GM18858 (cell line): ENCODE measurements around the gene PCSK6.

Experiments
- ATAC-seq: cut with Tn5 transposase; IDR thresholded peaks from one replicate; pipeline ENCODE4 v1.9.1; 2021; ENCODE audit not compliant: unreplicated experiment

The PCSK6 gene

GRCh38 chr15:101483462-101483861 is 6.0 kb downstream of the PCSK6 start:
- no peak for ATAC-seq

GRCh38 chr15:101482526-101483371 is 6.8 kb downstream of the PCSK6 start:
- ATAC-seq, result no peak

GRCh38 chr15:101481917-101482525 is 7.5 kb downstream of the PCSK6 start:
- ATAC-seq, result no peak

- no peak for ATAC-seq
Observed at GRCh38 chr15:101481381-101481705, 8.2 kb downstream of the PCSK6 start.

GRCh38 chr15:101480613-101481380 is 8.7 kb downstream of the PCSK6 start:
- no peak for ATAC-seq

GRCh38 chr15:101479851-101480612 is 9.5 kb downstream of the PCSK6 start:
- ATAC-seq, result no peak

GRCh38 chr15:101479342-101479845 is 10.1 kb downstream of the PCSK6 start:
- ATAC-seq, result no peak

DNA sequence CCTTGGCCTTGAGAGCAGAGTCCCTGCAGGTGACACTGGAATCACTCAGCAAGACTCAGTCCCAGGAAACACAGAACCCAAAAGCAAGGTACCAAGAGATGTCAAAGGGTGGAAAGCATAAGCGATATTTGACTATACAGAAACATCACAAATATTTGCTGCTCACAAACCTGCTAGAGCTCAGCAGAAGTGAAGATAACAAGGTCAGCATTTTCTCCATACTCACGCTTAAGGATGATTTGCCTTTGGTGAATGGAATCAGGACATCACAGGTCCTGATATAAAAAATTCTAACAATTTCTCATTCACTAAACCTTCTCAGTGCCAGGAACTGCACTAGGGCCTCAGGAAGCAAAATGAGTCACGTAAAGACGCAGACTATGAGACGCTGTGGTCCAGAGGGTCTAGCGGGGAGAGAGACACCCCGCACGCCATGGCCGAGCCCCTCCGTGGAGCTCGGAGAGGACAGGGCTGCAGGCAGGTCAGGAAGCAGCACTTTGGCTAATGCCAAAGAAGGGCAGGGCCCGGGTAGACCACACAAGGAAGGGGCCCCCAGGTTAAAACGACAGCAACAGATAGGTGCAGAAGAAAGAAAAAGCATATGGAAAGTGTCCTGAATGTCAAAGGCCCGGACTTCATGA is 10.7 kb downstream of the PCSK6 start:
- no peak for ATAC-seq

DNA sequence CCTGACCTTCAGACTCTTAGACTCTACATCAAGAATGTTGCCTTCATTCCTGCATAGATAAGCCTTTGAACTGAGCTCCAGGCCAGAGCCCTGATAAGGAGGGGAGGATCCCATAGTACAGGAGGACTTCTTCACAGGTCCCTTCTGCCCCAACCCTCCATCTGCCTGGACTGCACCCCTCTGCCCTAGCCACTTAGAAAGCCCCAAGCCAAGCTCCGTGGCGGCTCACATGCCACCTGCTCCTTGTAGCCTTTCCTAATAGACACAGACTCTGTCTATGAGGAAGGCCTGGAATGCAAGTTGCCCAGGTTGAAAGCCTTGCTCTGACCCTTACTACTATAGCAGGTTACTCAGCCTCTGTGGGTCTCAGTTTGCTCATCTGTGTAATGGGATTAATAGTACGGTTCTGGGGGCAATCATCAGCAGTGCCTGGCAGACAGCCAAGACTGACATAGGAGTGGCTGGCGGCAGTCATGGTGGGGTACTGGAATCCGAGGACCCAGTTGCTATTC is 11.6 kb downstream of the PCSK6 start:
- ATAC-seq, result no peak

DNA sequence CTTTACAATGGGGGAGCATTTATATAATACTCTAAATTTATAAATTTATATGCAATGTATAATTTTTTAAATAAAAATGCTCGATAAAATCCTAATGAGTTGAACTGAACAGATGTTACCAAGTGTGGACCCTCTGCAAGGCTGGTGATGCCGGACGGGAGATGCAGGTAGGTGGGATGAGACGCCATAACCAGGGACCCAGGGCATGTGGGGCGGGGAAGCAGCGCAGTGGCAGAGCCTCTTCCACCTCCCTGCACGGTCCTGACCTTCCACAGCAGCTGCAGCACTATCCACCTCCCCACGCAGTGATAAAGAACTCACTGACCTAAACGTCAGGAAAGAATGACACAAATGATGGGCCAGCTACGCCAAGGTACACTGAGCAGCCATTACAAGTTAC is 12.8 kb downstream of the PCSK6 start:
- no peak for ATAC-seq

DNA sequence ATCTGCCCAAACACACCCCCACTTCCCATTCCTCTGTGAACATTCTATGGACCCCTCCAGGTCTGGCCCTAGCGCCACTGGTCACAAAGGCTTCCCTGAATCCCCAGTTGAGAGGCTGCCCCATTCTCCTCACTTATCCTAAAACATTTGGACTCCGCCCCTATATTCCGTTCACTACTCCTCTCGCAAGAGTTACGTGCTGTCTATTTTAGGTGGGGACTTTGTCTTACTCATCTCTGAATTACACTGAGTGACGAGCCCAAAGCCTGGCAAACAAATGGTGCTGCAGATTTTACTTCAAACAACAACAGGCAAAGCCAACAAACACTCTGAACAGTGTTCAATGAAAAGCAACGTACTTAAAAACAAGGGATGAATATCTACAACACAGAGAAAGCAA is 14.5 kb downstream of the PCSK6 start:
- no peak for ATAC-seq

- no peak for ATAC-seq
Observed at GRCh38 chr15:101474233-101474632, 15.3 kb downstream of the PCSK6 start.

- ATAC-seq, result no peak
Observed at GRCh38 chr15:101472033-101472432, 17.5 kb downstream of the PCSK6 start.

GRCh38 chr15:101470548-101471239 is 18.8 kb downstream of the PCSK6 start:
- no peak for ATAC-seq

GRCh38 chr15:101469520-101470288 is 19.8 kb downstream of the PCSK6 start:
- no peak for ATAC-seq

DNA sequence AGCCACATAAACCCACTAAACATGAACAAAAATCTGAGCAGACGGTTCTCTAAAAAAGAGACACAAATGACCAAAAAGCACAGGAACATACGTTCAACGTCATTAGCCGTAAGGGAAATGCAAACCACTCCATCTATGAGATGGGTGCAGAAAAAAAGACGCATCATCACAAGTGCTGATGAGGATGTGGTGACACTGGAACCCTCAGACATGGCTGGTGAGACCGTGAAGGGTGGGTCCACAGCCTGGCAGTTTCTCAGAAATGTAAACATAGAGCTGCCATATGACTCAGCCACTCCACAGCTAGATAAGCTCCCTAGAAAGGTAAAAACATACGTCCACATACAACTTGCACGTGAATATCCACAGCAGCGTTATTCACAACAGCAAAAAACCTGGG is 23.3 kb downstream of the PCSK6 start:
- no peak for ATAC-seq

GRCh38 chr15:101464999-101465669 is 24.4 kb downstream of the PCSK6 start:
- ATAC-seq, result no peak

DNA sequence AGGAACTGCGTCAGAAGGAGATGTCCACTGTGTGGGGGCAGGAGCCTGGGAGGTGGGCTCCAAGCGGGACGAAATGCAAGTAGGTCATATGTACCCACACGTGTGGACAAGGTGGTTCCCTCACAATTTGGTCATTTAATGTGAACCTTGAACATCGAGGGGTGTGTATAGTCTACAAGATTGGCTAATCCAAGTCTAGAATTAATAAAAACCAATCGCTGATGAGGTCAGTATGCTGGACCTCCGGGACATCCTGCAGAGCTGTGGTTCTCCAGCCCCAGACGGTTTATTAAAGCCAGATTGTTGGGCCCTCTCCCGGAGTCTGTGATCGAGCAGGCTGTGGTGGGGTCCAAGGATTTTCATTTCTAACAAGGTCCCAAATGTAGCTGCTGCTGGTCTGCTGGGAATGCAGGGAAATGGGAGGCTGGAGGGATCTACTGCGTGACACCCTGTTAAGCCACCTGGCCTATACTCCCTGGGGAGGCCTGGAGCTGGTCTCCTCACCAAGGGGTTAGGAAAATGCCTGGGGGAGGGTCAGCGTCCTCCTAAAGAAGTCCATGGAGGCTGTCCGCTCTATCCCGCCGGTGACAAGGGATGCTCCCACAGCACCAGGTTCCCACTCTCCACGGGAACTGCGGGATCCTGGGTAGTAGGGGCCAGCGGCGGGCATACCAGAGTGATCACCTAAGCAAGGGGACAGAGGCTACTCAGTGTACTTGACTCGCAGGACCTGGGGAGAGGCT is 25.1 kb downstream of the PCSK6 start:
- no peak for ATAC-seq
